Measurements from ENCODE around the gene RPL27. TPM values are rescaled to one million over a fixed set of nuclear protein-coding genes. Genes with fewer than 3 reads are reported as not detected.

The RPL27 gene
- total RNA-seq, 1 experiment from 2014 or later: 1,148 TPM

- DNase-seq (ENCODE audit: low spot score): no peak
Measured at GRCh38 chr17:43051969-43052368, 53.8 kb downstream of the RPL27 start.

Other genes with a start within 250 kb of the RPL27 start
- not detected in 2 replicates for gene RAMP2, start 237.2 kb upstream of the RPL27 start, total RNA-seq (2014; rRNA removed; shearing (Covaris generic))
- gene VPS25, start 225.0 kb upstream of the RPL27 start, total RNA-seq (2014; rRNA removed; shearing (Covaris generic)): 174 and 181 TPM in 2 replicates
- 0.34 and 0.50 TPM in 2 replicates for gene WNK4, start 217.8 kb upstream of the RPL27 start, total RNA-seq (2014; rRNA removed; shearing (Covaris generic))
- 112 and 122 TPM in 2 replicates for gene COA3, start 199.7 kb upstream of the RPL27 start, total RNA-seq (2014; rRNA removed; shearing (Covaris generic))
- gene CNTD1, start 199.6 kb upstream of the RPL27 start, total RNA-seq (2014; rRNA removed; shearing (Covaris generic)): 0.03 and 0.29 TPM in 2 replicates
- 113 and 134 TPM in 2 replicates for gene BECN1, start 174.1 kb upstream of the RPL27 start, total RNA-seq (2014; rRNA removed; shearing (Covaris generic))
- 185 and 217 TPM in 2 replicates for gene PSME3, start 165.0 kb upstream of the RPL27 start, total RNA-seq (2014; rRNA removed; shearing (Covaris generic))
- 0.10 TPM in 1 of 2 replicates, not detected in the other for gene AOC2, start 153.8 kb upstream of the RPL27 start, total RNA-seq (2014; rRNA removed; shearing (Covaris generic))
- 0.09 and 0.41 TPM in 2 replicates for gene AOC3, start 147.2 kb upstream of the RPL27 start, total RNA-seq (2014; rRNA removed; shearing (Covaris generic))
- gene G6PC1, start 97.6 kb upstream of the RPL27 start, total RNA-seq (2014; rRNA removed; shearing (Covaris generic)): not detected in 2 replicates
- 37.4 and 42.1 TPM in 2 replicates for gene AARSD1, start 34.0 kb upstream of the RPL27 start, total RNA-seq (2014; rRNA removed; shearing (Covaris generic))
- gene PTGES3L, start 18.3 kb upstream of the RPL27 start, total RNA-seq (2014; rRNA removed; shearing (Covaris generic)): 0.41 and 0.43 TPM in 2 replicates
- 7.4 and 8.5 TPM in 2 replicates for gene RUNDC1, start 17.9 kb upstream of the RPL27 start, total RNA-seq (2014; rRNA removed; shearing (Covaris generic))
- 79.5 and 84.2 TPM in 2 replicates for gene IFI35, start 8.4 kb downstream of the RPL27 start, total RNA-seq (2014; rRNA removed; shearing (Covaris generic))
- gene VAT1, start 24.0 kb downstream of the RPL27 start, total RNA-seq (2014; rRNA removed; shearing (Covaris generic)): 362 and 414 TPM in 2 replicates
- gene RND2, start 26.8 kb downstream of the RPL27 start, total RNA-seq (2014; rRNA removed; shearing (Covaris generic)): 0.05 TPM in 1 of 2 replicates, not detected in the other
- 46.0 and 51.1 TPM in 2 replicates for gene BRCA1, start 126.9 kb downstream of the RPL27 start, total RNA-seq (2014; rRNA removed; shearing (Covaris generic))
- 81.9 and 93.0 TPM in 2 replicates for gene NBR1, start 172.8 kb downstream of the RPL27 start, total RNA-seq (2014; rRNA removed; shearing (Covaris generic))
- gene TMEM106A, start 213.5 kb downstream of the RPL27 start, total RNA-seq (2014; rRNA removed; shearing (Covaris generic)): 4.9 and 5.3 TPM in 2 replicates
- gene CCDC200, start 230.2 kb downstream of the RPL27 start, total RNA-seq (2014; rRNA removed; shearing (Covaris generic)): not detected in 2 replicates
- gene RNU2-1, start 235.6 kb downstream of the RPL27 start, total RNA-seq (2014; rRNA removed; shearing (Covaris generic)): not detected in 2 replicates